Activated CD8-positive, alpha-beta T cell treated with anti-CD3 and anti-CD28 coated beads, Interleukin-2, amount 10 ng/mL, durations not matched to agents 7 days and 5 days (primary cell): ENCODE measurements around the gene BBLN. TPM values are rescaled to one million over a fixed set of nuclear protein-coding genes. Genes with fewer than 3 reads are reported as not detected.
"Not testable (repeated sequence)": the region's sequence is repeated elsewhere in the genome, so short reads cannot be mapped to it uniquely, and the experiment has no call there.

Source experiments
- ATAC-seq: fragments of 150-1000 bp; cut with Tn5 transposase; one replicate; pipeline ENCODE4 v1.10.0; 2021; ENCODE audit warnings: moderate library complexity
- CTCF ChIA-PET: fragments of 350-600 bp; sonication (Branson Sonifier 250); formaldehyde crosslinking; loops from one replicate; lab custom pipeline; 2021; ENCODE audit warnings: antibody characterized with exemption; lab: Charles Lee
- POLR2A ChIA-PET: fragments of 350-600 bp; sonication (Branson Sonifier 250); formaldehyde crosslinking; loops from one replicate; lab custom pipeline; 2021; ENCODE audit warnings: antibody characterized with exemption; lab: Charles Lee
- DNase-seq: peaks from one replicate; pipeline ENCODE4 v3.0.0-alpha.2; 2020
- H3K27ac Mint-ChIP-seq: one replicate; pipeline ENCODE4 v1.8.0; 2021; ENCODE audit warnings: mild to moderate bottlenecking, mixed read lengths
- H3K27me3 Mint-ChIP-seq: one replicate; pipeline ENCODE4 v1.8.0; 2021; ENCODE audit warnings: low read depth, mixed read lengths
- H3K36me3 Mint-ChIP-seq: one replicate; pipeline ENCODE4 v1.8.0; 2021; ENCODE audit warnings: low read depth, mixed read lengths
- H3K4me1 Mint-ChIP-seq: one replicate; pipeline ENCODE4 v1.8.0; 2021; ENCODE audit warnings: low read depth, mixed read lengths
- H3K4me3 Mint-ChIP-seq: one replicate; pipeline ENCODE4 v1.8.0; 2021; ENCODE audit warnings: mild to moderate bottlenecking, mixed read lengths
- H3K9me3 Mint-ChIP-seq: one replicate; pipeline ENCODE4 v1.8.0; 2022; ENCODE audit warnings: mixed read lengths; ENCODE audit not compliant: insufficient read depth
- total RNA-seq, 2 experiments: library from RNA; stranded (reverse); gene quantifications; one replicate each; pipeline ENCODE4 v1.2.3, GENCODE V29; 2021

Gene BBLN, protein sequence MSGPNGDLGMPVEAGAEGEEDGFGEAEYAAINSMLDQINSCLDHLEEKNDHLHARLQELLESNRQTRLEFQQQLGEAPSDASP
- total RNA-seq, result 100 to 1,000 TPM in 1 of 2 experiments, 10 to 100 TPM in 1; 94.3 to 105 TPM

- ATAC-seq (peak; percentile 91), DNase-seq (peak; percentile 95)
- H3K4me1 Mint-ChIP-seq, result peaks cover 21% of the 10 kb centered on the region
- H3K4me3 Mint-ChIP-seq, result peak within 1 kb of the TSS; percentile 81
- no peaks in the 10 kb centered on the region for H3K9me3 Mint-ChIP-seq
- POLR2A ChIA-PET, result interaction anchor here (0.8 to 2.1 kb wide), 4 partner anchors 9 to 93 kb away, joined by 3 to 8 read pairs (median 4); no protein-coding TSS in a partner anchor
- peak within 1 kb of the TSS; percentile 87 for H3K27ac Mint-ChIP-seq
- no peaks in the 10 kb centered on the region for H3K27me3 Mint-ChIP-seq
- CTCF ChIA-PET, result interaction anchor here (0.7 to 1.7 kb wide), 7 partner anchors 9 to 216 kb away, joined by 3 to 5 read pairs (median 4); no protein-coding TSS in a partner anchor
- peaks cover 13% of the 10 kb centered on the region for H3K36me3 Mint-ChIP-seq
Measured at GRCh38 chr9:128159784-128160602, at the start of gene BBLN. Gene BBLN (plus strand): TSS chr9:128160265. CDS start chr9:128160408, 143 bp downstream.

DNA sequence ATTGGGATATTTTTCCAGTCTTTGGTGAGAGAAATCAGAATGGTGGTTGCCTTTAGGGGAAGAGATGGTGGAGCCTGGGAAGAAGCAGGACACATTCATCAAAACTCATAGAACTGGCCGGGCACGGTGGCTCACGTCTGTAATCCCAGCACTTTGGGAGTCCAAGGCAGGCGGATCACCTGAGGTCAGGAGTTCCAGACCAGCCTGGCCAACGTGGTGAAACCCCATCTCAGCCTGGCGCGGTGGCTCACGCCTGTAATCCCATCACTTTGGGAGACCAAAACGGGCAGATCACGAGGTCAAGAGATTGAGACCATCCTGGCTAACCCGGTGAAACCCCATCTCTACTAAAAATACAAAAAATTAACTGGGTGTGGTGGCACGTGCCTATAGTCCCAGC, 48.3 kb upstream of the BBLN start:
- H3K4me1 Mint-ChIP-seq, H3K27me3 Mint-ChIP-seq, H3K27ac Mint-ChIP-seq, CTCF ChIA-PET, ATAC-seq, DNase-seq, H3K9me3 Mint-ChIP-seq, H3K4me3 Mint-ChIP-seq: not testable (repeated sequence)
- H3K36me3 Mint-ChIP-seq, result peaks cover 30% of the 10 kb centered on the region
- POLR2A ChIA-PET, result interaction anchor here (0.7 kb wide), 1 partner anchor 40 kb away, joined by 3 read pairs; no protein-coding TSS in a partner anchor

GRCh38 chr9:128113526-128114325, 46.3 kb upstream of the BBLN start:
- ChIA-PET POLR2A (no interaction called here), CTCF (interaction anchor here (1.0 to 1.6 kb wide), 3 partner anchors 21 to 79 kb away, joined by 3 to 4 read pairs (median 3); partner anchors contain the start of genes NAIF1 and SLC25A25)
- H3K27ac Mint-ChIP-seq, result no peak overlapping the region
- no peaks in the 10 kb centered on the region for H3K27me3 Mint-ChIP-seq
- H3K9me3 Mint-ChIP-seq, result no peaks in the 10 kb centered on the region
- ATAC-seq, result no peak
- peaks cover 18% of the 10 kb centered on the region for H3K36me3 Mint-ChIP-seq
- no peak overlapping the region for H3K4me3 Mint-ChIP-seq
- no peak for DNase-seq
- peaks cover 10% of the 10 kb centered on the region for H3K4me1 Mint-ChIP-seq

DNA sequence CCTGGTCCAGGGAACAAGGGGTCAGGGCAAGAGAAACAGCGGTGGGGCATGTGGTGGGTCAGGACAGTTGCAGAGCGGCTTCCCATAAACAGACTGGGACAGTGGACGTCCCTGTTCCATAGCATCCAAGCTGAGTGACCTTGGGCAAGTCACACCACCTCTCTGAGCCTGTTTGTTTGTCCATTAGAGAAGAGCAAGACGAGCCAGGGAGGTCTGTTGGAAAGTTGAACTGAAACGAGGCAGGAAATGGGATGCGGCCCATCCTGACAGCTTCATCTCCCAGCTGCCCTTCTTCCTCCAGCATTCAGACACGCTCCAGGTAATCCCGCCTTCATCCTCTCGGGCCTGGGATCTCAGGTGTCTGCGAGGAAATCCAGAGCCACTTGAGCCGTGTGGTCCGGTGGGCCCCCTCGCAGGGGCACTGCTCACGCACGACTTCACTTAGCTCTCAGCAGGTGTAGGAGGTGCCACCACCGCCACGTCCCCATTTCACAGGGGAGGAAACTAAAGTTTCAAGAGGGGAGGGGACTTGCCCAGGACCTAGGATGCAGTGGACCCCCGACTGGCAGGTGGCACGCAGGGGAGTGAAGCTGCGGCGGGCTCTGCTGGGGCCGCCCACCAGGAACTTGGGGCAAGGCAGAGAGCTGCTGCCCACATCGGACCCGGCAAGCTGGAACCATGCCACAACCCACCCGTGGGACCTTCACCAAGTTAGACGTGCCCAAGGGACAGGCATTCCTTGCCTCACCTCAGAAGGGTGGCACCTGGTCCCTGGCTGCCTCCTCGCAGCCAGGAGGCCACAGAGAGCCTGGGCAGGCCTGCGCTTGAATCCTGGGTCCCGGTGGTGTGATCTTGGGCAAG, 45.5 kb upstream of the BBLN start:
- H3K9me3 Mint-ChIP-seq, result no peaks in the 10 kb centered on the region
- no peak overlapping the region for H3K27ac Mint-ChIP-seq
- peaks cover 14% of the 10 kb centered on the region for H3K36me3 Mint-ChIP-seq
- peaks cover 10% of the 10 kb centered on the region for H3K4me1 Mint-ChIP-seq
- POLR2A ChIA-PET, result interaction anchor here (1.6 kb wide), 1 partner anchor 22 kb away, joined by 3 read pairs; no protein-coding TSS in a partner anchor
- no peak for DNase-seq
- no peak overlapping the region for H3K4me3 Mint-ChIP-seq
- CTCF ChIA-PET, result interaction anchor here (1.6 kb wide), 2 partner anchors 22 to 47 kb away, joined by 3 to 4 read pairs; partner anchors contain the start of genes NAIF1 and SLC25A25
- no peaks in the 10 kb centered on the region for H3K27me3 Mint-ChIP-seq
- no peak for ATAC-seq

- H3K36me3 Mint-ChIP-seq, result peaks cover 11% of the 10 kb centered on the region
- no peak overlapping the region for H3K27ac Mint-ChIP-seq
- ATAC-seq, result no peak
- no peak for DNase-seq
- H3K4me1 Mint-ChIP-seq, result peaks cover 10% of the 10 kb centered on the region
- no peaks in the 10 kb centered on the region for H3K27me3 Mint-ChIP-seq
- H3K9me3 Mint-ChIP-seq, result no peaks in the 10 kb centered on the region
- CTCF ChIA-PET, result interaction anchor here (0.8 to 2.8 kb wide), 5 partner anchors 11 to 161 kb away, joined by 3 to 24 read pairs (median 4); no protein-coding TSS in a partner anchor
- H3K4me3 Mint-ChIP-seq, result no peak overlapping the region
- POLR2A ChIA-PET, result interaction anchor here (1.6 kb wide), 1 partner anchor 23 kb away, joined by 3 read pairs; no protein-coding TSS in a partner anchor
Measured at GRCh38 chr9:128115187-128116103, 44.6 kb upstream of the BBLN start.

- ChIA-PET CTCF (interaction anchor here (0.8 to 2.8 kb wide), 10 partner anchors 10 to 162 kb away, joined by 3 to 30 read pairs (median 4); no protein-coding TSS in a partner anchor), POLR2A (interaction anchor here (1.6 kb wide), 1 partner anchor 23 kb away, joined by 3 read pairs; no protein-coding TSS in a partner anchor)
- ATAC-seq (no peak), DNase-seq (no peak)
- Mint-ChIP-seq H3K27ac (no peak overlapping the region), H3K4me3 (no peak overlapping the region), H3K4me1 (peaks cover 10% of the 10 kb centered on the region), H3K36me3 (peaks cover 8% of the 10 kb centered on the region), H3K27me3 (no peaks in the 10 kb centered on the region), H3K9me3 (no peaks in the 10 kb centered on the region)
Measured at GRCh38 chr9:128116104-128117083, 43.7 kb upstream of the BBLN start.

DNA sequence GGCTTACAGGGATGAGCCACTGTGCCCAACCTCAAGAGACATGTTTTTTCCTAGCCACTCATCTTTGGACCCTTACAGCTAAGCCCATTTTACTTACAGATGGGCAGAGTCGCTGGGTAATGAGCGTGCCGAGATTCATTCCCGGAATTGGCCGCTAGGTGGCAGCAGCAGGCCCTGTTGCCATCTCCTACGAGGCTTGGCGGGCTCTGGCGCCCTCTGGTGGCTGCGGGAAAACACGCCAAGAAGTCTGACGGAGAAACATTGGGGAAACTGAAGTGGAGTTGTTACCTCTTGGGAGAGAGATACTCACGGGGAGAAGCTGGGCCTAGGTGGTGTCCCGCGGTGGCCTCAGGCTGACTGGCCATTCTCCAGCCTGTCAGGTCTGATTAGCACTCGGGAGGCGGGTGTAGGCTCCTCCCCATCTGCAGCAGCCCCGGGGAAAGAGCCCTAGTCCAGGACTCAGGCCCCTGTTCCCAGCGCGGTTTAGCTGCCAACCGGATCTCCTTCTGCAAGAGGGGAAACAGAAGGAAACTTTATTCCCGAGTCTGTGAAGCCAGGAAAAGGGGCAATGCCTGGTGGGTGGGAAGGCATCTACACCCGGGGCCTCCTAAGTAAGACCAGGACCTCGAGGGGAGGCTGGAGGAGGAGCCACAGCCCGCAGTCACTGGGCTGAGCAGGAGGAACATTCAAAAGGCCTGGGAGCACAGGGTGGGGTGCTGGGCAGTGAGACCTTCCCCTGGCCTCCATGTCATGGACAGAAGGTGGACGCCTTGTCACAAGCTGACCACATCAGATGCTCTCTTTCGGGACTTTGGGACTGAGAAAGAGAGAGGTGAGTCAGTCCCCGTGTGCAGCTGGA, 42.2 kb upstream of the BBLN start:
- Mint-ChIP-seq H3K27ac (no peak overlapping the region), H3K27me3 (no peaks in the 10 kb centered on the region), H3K9me3 (no peaks in the 10 kb centered on the region), H3K4me1 (peaks cover 10% of the 10 kb centered on the region), H3K4me3 (no peak overlapping the region), H3K36me3 (peaks cover 6% of the 10 kb centered on the region)
- DNase-seq (peak; percentile 98), ATAC-seq (peak; percentile 90)
- CTCF ChIA-PET, result interaction anchor here (0.6 to 2.8 kb wide), 57 partner anchors 10 to 236 kb away, joined by 3 to 42 read pairs (median 4); partner anchors contain the start of genes DPM2, EEIG1, NAIF1 and PIP5KL1
- POLR2A ChIA-PET, result interaction anchor here (0.7 kb wide), 1 partner anchor 148 kb away, joined by 3 read pairs; no protein-coding TSS in a partner anchor

- Mint-ChIP-seq H3K4me3 (no peak overlapping the region), H3K9me3 (no peaks in the 10 kb centered on the region), H3K27me3 (no peaks in the 10 kb centered on the region), H3K36me3 (peaks cover 6% of the 10 kb centered on the region), H3K4me1 (peaks cover 10% of the 10 kb centered on the region), H3K27ac (peak overlapping the region; percentile 49)
- ATAC-seq, result no peak
- POLR2A ChIA-PET, result interaction anchor here (0.7 kb wide), 1 partner anchor 148 kb away, joined by 3 read pairs; no protein-coding TSS in a partner anchor
- CTCF ChIA-PET, result interaction anchor here (1.0 to 2.8 kb wide), 25 partner anchors 9 to 236 kb away, joined by 3 to 42 read pairs (median 6); partner anchors contain the start of genes NAIF1, PTGES2, SLC25A25 and ST6GALNAC4
- no peak for DNase-seq
Measured at GRCh38 chr9:128118472-128118857, 41.6 kb upstream of the BBLN start.
